HepG2 (cell line): ENCODE results near the gene BRPF1. TPM values are rescaled to one million over a fixed set of nuclear protein-coding genes. Genes with fewer than 3 reads are reported as not detected.
A peak's percentile ranks its signal among the peaks of the same experiment; 100 is the strongest.

Experiments used
- CC2D1A ChIP-seq: sonication (generic); formaldehyde crosslinking; IDR thresholded peaks from 2 replicates; pipeline ENCODE4 v1.8.1; 2023; ENCODE audit warnings: mild to moderate bottlenecking, missing genetic modification reagents
- GATAD2A ChIP-seq: IDR thresholded peaks from 2 replicates; pipeline ENCODE4 v1.6.1; 2016
- HDAC2 ChIP-seq: sonication (generic); formaldehyde crosslinking; IDR thresholded peaks from 2 replicates; pipeline ENCODE4 v1.4.0; 2020; ENCODE audit warnings: missing genetic modification reagents
- MAZ ChIP-seq, 2 experiments: sonication (generic) in 1 of 2; formaldehyde crosslinking in 1 of 2; IDR thresholded peaks; 2 replicates each; pipeline versions ENCODE4 v1.5.0 to v1.6.1; 2012 to 2020; ENCODE audit warnings: low read depth in 2 of 2, mild to moderate bottlenecking in 2 of 2, borderline replicate concordance in 1 of 2, improper control_type of control experiment in 1 of 2, low read length in 1 of 2, missing genetic modification reagents in 1 of 2, moderate library complexity in 1 of 2
- MXI1 ChIP-seq: IDR thresholded peaks from 3 replicates; pipeline ENCODE4 v1.6.1; 2012; ENCODE audit warnings: low read depth, low read length, inconsistent platforms, borderline replicate concordance
- REPIN1 ChIP-seq: sonication (generic); formaldehyde crosslinking; IDR thresholded peaks from 2 replicates; pipeline ENCODE4 v1.8.0; 2022; ENCODE audit warnings: missing genetic modification reagents, low read depth, mild to moderate bottlenecking, borderline replicate concordance
- SIN3A ChIP-seq: IDR thresholded peaks from 2 replicates; pipeline ENCODE4 v1.6.1; 2011; ENCODE audit warnings: low read depth, mild to moderate bottlenecking, control low read depth, low read length, borderline replicate concordance
- SNAPC2 ChIP-seq: sonication (generic); formaldehyde crosslinking; IDR thresholded peaks from 2 replicates; pipeline ENCODE4 v1.8.1; 2022; ENCODE audit warnings: mild to moderate bottlenecking, missing genetic modification reagents
- SSRP1 ChIP-seq: IDR thresholded peaks from 2 replicates; pipeline ENCODE4 v1.6.1; 2016; ENCODE audit warnings: control low read depth
- TOPORS ChIP-seq: sonication (generic); formaldehyde crosslinking; IDR thresholded peaks from 2 replicates; pipeline ENCODE4 v1.8.0; 2023; ENCODE audit warnings: mild to moderate bottlenecking, missing genetic modification reagents
- ZNF589 ChIP-seq: sonication (generic); formaldehyde crosslinking; conservative IDR thresholded peaks from 2 replicates; pipeline ENCODE4 v1.8.0; 2022; ENCODE audit warnings: mild to moderate bottlenecking, moderate library complexity, missing genetic modification reagents
- polyA plus RNA-seq, 8 experiments: library from polyadenylated mRNA; depleted of rRNA in 3 of 8; stranded (reverse) in 7 of 8; unstranded in 1 of 8; fragments of >200 nt; fragmentation: Illumina TruSeq in 4 of 8; extraction: Trizol in 4 of 8; gene quantifications; 2 replicates each; pipeline versions ENCODE4 v1.2.1 to v1.2.3, GENCODE V29; 2011 to 2016; ENCODE audit warnings: low read depth in 4 of 8, missing spikeins in 1 of 8, mixed read lengths in 1 of 8; ENCODE audit not compliant: insufficient read depth in 1 of 8
- total RNA-seq, 5 experiments: library from RNA; depleted of rRNA; stranded (reverse); fragments of >200 nt; fragmentation: Illumina TruSeq; extraction: Trizol; gene quantifications; 2 replicates each; pipeline ENCODE4 v1.2.3, GENCODE V29; 2016; ENCODE audit warnings: low read depth in 1 of 5
- TF ChIP-seq, protein P1 (sequence below): sonication (generic); formaldehyde crosslinking; IDR thresholded peaks from 2 replicates; pipeline ENCODE4 v1.5.1; 2020; ENCODE audit warnings: mild to moderate bottlenecking, missing genetic modification reagents, moderate library complexity
- TF ChIP-seq, protein P2 (sequence below): sonication (generic); formaldehyde crosslinking; IDR thresholded peaks from 2 replicates; pipeline ENCODE4 v1.4.0; 2020; ENCODE audit warnings: mild to moderate bottlenecking, missing genetic modification reagents
- TF ChIP-seq, protein P3 (sequence below): sonication (generic); formaldehyde crosslinking; IDR thresholded peaks from 2 replicates; pipeline ENCODE4 v1.8.0; 2022; ENCODE audit warnings: mild to moderate bottlenecking, missing genetic modification reagents; ENCODE audit not compliant: insufficient replicate concordance
- TF ChIP-seq, protein P4 (sequence below): sonication (generic); formaldehyde crosslinking; IDR thresholded peaks from 2 replicates; pipeline ENCODE4 v1.8.1; 2022; ENCODE audit warnings: mild to moderate bottlenecking, missing genetic modification reagents
- TF ChIP-seq, protein P5 (sequence below): sonication (generic); formaldehyde crosslinking; IDR thresholded peaks from 2 replicates; pipeline ENCODE4 v1.8.1; 2023; ENCODE audit warnings: mild to moderate bottlenecking, missing genetic modification reagents

BRPF1 gene
- total and polyA plus RNA-seq, 2 of the 13 experiments (the other 11 are each of a cell fraction or from before 2014, with no cell fraction given): 7.3 to 10.0 TPM

DNA sequence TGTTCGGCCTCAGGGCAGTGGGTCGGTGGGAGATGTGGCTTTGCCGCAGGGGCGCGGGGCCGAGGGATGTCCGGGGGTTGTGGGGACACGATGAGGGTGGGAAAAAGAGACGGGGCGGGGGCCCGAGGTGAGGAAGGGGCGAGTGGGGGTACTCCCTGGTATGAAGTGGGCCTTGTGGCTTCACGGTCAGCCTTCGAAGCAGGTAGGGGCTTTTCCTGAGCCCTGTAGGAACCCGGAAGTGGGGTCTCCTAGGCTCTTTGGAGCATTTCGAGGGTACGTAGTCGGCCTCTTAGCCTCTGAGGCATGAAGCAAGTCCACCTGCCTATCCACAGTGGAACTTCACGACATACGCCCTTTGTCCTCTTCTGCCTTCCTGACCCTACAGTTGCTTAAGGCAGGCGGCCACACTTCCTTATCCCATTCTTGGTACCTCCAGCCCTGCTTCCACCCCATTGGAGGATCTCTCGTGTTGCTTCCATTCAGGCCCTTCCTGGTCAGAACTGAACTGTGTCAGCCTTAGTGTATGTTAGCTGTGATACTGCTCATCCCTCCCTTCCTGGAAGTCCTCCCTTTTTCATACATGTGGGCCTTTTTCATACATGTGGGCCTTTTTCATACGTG is 61.7 kb downstream of the BRPF1 start (continued):
- TF ChIP-seq, protein P1, sequence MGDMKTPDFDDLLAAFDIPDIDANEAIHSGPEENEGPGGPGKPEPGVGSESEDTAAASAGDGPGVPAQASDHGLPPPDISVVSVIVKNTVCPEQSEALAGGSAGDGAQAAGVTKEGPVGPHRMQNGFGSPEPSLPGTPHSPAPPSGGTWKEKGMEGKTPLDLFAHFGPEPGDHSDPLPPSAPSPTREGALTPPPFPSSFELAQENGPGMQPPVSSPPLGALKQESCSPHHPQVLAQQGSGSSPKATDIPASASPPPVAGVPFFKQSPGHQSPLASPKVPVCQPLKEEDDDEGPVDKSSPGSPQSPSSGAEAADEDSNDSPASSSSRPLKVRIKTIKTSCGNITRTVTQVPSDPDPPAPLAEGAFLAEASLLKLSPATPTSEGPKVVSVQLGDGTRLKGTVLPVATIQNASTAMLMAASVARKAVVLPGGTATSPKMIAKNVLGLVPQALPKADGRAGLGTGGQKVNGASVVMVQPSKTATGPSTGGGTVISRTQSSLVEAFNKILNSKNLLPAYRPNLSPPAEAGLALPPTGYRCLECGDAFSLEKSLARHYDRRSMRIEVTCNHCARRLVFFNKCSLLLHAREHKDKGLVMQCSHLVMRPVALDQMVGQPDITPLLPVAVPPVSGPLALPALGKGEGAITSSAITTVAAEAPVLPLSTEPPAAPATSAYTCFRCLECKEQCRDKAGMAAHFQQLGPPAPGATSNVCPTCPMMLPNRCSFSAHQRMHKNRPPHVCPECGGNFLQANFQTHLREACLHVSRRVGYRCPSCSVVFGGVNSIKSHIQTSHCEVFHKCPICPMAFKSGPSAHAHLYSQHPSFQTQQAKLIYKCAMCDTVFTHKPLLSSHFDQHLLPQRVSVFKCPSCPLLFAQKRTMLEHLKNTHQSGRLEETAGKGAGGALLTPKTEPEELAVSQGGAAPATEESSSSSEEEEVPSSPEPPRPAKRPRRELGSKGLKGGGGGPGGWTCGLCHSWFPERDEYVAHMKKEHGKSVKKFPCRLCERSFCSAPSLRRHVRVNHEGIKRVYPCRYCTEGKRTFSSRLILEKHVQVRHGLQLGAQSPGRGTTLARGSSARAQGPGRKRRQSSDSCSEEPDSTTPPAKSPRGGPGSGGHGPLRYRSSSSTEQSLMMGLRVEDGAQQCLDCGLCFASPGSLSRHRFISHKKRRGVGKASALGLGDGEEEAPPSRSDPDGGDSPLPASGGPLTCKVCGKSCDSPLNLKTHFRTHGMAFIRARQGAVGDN (CRISPR knock-in tag): peak; percentile 9; the same call in 1 of the 2 replicates
- 0 out of 2 replicates have a peak, but pooled peaks have one; percentile 48 for TF ChIP-seq REPIN1 (CRISPR knock-in tag)
- TF ChIP-seq MXI1: 0 out of 3 replicates have a peak, but pooled peaks have one; percentile 0
- TF ChIP-seq SSRP1 (CRISPR knock-in tag): no peak
- no peak for TF ChIP-seq HDAC2 (CRISPR knock-in tag)
- TF ChIP-seq, protein P2, sequence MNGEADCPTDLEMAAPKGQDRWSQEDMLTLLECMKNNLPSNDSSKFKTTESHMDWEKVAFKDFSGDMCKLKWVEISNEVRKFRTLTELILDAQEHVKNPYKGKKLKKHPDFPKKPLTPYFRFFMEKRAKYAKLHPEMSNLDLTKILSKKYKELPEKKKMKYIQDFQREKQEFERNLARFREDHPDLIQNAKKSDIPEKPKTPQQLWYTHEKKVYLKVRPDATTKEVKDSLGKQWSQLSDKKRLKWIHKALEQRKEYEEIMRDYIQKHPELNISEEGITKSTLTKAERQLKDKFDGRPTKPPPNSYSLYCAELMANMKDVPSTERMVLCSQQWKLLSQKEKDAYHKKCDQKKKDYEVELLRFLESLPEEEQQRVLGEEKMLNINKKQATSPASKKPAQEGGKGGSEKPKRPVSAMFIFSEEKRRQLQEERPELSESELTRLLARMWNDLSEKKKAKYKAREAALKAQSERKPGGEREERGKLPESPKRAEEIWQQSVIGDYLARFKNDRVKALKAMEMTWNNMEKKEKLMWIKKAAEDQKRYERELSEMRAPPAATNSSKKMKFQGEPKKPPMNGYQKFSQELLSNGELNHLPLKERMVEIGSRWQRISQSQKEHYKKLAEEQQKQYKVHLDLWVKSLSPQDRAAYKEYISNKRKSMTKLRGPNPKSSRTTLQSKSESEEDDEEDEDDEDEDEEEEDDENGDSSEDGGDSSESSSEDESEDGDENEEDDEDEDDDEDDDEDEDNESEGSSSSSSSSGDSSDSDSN (CRISPR knock-in tag): 0 out of 2 replicates have a peak, but pooled peaks have one; percentile 1
- TF ChIP-seq MAZ (IDR thresholded peaks at IDR 0.05; ENCODE audit: borderline replicate concordance, low read depth, low read length): no peak
- no peak for TF ChIP-seq MAZ (CRISPR knock-in tag; IDR thresholded peaks at IDR 0.05; ENCODE audit: low read depth)
- TF ChIP-seq, protein P3, sequence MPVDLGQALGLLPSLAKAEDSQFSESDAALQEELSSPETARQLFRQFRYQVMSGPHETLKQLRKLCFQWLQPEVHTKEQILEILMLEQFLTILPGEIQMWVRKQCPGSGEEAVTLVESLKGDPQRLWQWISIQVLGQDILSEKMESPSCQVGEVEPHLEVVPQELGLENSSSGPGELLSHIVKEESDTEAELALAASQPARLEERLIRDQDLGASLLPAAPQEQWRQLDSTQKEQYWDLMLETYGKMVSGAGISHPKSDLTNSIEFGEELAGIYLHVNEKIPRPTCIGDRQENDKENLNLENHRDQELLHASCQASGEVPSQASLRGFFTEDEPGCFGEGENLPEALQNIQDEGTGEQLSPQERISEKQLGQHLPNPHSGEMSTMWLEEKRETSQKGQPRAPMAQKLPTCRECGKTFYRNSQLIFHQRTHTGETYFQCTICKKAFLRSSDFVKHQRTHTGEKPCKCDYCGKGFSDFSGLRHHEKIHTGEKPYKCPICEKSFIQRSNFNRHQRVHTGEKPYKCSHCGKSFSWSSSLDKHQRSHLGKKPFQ (CRISPR knock-in tag): peak; percentile 61
- TF ChIP-seq, protein P4, sequence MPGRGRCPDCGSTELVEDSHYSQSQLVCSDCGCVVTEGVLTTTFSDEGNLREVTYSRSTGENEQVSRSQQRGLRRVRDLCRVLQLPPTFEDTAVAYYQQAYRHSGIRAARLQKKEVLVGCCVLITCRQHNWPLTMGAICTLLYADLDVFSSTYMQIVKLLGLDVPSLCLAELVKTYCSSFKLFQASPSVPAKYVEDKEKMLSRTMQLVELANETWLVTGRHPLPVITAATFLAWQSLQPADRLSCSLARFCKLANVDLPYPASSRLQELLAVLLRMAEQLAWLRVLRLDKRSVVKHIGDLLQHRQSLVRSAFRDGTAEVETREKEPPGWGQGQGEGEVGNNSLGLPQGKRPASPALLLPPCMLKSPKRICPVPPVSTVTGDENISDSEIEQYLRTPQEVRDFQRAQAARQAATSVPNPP (CRISPR knock-in tag): 0 out of 2 replicates have a peak, but pooled peaks have one; percentile 42
- TF ChIP-seq ZNF589 (CRISPR knock-in tag): 0 out of 2 replicates have a peak, but pooled peaks have one; percentile 41
- TF ChIP-seq CC2D1A (CRISPR knock-in tag): no peak
- TF ChIP-seq TOPORS (CRISPR knock-in tag): 0 out of 2 replicates have a peak, but pooled peaks have one; percentile 60
- TF ChIP-seq, protein P5, sequence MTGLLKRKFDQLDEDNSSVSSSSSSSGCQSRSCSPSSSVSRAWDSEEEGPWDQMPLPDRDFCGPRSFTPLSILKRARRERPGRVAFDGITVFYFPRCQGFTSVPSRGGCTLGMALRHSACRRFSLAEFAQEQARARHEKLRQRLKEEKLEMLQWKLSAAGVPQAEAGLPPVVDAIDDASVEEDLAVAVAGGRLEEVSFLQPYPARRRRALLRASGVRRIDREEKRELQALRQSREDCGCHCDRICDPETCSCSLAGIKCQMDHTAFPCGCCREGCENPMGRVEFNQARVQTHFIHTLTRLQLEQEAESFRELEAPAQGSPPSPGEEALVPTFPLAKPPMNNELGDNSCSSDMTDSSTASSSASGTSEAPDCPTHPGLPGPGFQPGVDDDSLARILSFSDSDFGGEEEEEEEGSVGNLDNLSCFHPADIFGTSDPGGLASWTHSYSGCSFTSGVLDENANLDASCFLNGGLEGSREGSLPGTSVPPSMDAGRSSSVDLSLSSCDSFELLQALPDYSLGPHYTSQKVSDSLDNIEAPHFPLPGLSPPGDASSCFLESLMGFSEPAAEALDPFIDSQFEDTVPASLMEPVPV (CRISPR knock-in tag): peak; percentile 87; the same call in 1 of the 2 replicates
- TF ChIP-seq GATAD2A (CRISPR knock-in tag): no peak
- 0 out of 2 replicates have a peak, but pooled peaks have one; percentile 71 for TF ChIP-seq SNAPC2 (CRISPR knock-in tag)
- TF ChIP-seq SIN3A: 0 out of 2 replicates have a peak, but pooled peaks have one; percentile 23
